ENCODE data around the gene CASP1.
"Not testable (repeated sequence)": the region's sequence is repeated elsewhere in the genome, so short reads cannot be mapped to it uniquely, and the experiment has no call there.

DNA sequence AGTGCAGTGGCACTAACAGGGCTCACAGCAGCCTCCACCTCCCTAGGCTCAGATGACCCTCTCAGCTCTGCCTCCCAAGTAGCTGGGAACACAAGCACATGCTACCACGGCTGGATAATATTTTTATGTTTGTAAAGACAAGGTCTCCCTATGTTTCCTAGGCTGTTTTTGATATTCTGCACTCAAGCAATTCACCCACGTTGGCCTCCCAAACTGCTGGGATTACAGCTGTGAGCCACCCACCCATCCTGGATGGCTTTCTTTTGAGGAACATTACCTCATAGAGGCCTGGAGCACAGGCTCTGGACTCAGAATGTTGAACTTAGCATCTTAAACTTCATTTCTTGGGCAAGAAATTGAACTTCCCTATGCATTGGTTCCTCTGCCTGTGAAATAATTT, 37.1 kb upstream of the CASP1 start:
- not testable (repeated sequence) for TF ChIP-seq CTCF (optimal IDR thresholded peaks at IDR 0.05 in 1 of 3, IDR thresholded peaks at IDR 0.05 in 1 of 3, conservative IDR thresholded peaks at IDR 0.05 in 1 of 3; ENCODE audit: extremely low read depth in 1 of 3, insufficient read depth in 2 of 3, low read length in 3 of 3); EZH2 (IDR thresholded peaks at IDR 0.05; ENCODE audit: low read length)

All from keratinocyte (primary cell).